CD4-positive, alpha-beta T cell treated with Interleukin-2 at 100 ng/mL for 4 hours (primary cell): Measurements from ENCODE around the gene STK26.
"Not testable (repeated sequence)": the region's sequence is repeated elsewhere in the genome, so short reads cannot be mapped to it uniquely, and the experiment has no call there.

Experiments
- DNase-seq: peaks from one replicate; pipeline ENCODE4 v3.0.0-alpha.2; 2020; ENCODE audit warnings: low spot score

Gene STK26

GRCh38 chrX:132037479-132037993 lies 14.4 kb downstream of the STK26 start:
- DNase-seq = no peak

GRCh38 chrX:132040066-132040465 lies 17.0 kb downstream of the STK26 start:
- DNase-seq = no peak

GRCh38 chrX:132041015-132041414 lies 17.9 kb downstream of the STK26 start:
- DNase-seq = no peak

GRCh38 chrX:132043977-132044376 lies 20.9 kb downstream of the STK26 start:
- DNase-seq = no peak

- DNase-seq = no peak
Measured at GRCh38 chrX:132044953-132045352, 21.9 kb downstream of the STK26 start.

- no peak for DNase-seq
Measured at GRCh38 chrX:132045456-132045855, 22.4 kb downstream of the STK26 start.

GRCh38 chrX:132046533-132046932 lies 23.4 kb downstream of the STK26 start:
- DNase-seq = no peak

GRCh38 chrX:132051778-132052177 lies 28.7 kb downstream of the STK26 start:
- not testable (repeated sequence) for DNase-seq

GRCh38 chrX:132058050-132058449 lies 34.9 kb downstream of the STK26 start:
- DNase-seq = no peak

- DNase-seq = no peak
Measured at GRCh38 chrX:132058975-132059374, 35.9 kb downstream of the STK26 start.

GRCh38 chrX:132059973-132060540 lies 37.0 kb downstream of the STK26 start:
- no peak for DNase-seq

- no peak for DNase-seq
Measured at GRCh38 chrX:132063334-132063733, 40.2 kb downstream of the STK26 start.

- no peak for DNase-seq
Measured at GRCh38 chrX:132063862-132064261, 40.8 kb downstream of the STK26 start.

GRCh38 chrX:132068405-132068804 lies 45.3 kb downstream of the STK26 start:
- DNase-seq = no peak

- no peak for DNase-seq
Measured at GRCh38 chrX:132071254-132071653, 48.2 kb downstream of the STK26 start.

GRCh38 chrX:132077414-132077813 lies 54.3 kb downstream of the STK26 start:
- no peak for DNase-seq

- no peak for DNase-seq
Measured at GRCh38 chrX:132077912-132078311, 54.8 kb downstream of the STK26 start.

GRCh38 chrX:132085786-132086185 lies 62.7 kb downstream of the STK26 start:
- DNase-seq = no peak

GRCh38 chrX:132086672-132087071 lies 63.6 kb downstream of the STK26 start:
- no peak for DNase-seq

- DNase-seq = no peak
Measured at GRCh38 chrX:132088864-132089263, 65.8 kb downstream of the STK26 start.

GRCh38 chrX:132090403-132091159 lies 67.5 kb downstream of the STK26 start:
- no peak for DNase-seq

- DNase-seq = peak; percentile 57
Measured at GRCh38 chrX:132092439-132093065, 69.5 kb downstream of the STK26 start.

- no peak for DNase-seq
Measured at GRCh38 chrX:132093239-132093860, 70.2 kb downstream of the STK26 start.
